ENCODE data around the gene ATP6V1C2.

DNA sequence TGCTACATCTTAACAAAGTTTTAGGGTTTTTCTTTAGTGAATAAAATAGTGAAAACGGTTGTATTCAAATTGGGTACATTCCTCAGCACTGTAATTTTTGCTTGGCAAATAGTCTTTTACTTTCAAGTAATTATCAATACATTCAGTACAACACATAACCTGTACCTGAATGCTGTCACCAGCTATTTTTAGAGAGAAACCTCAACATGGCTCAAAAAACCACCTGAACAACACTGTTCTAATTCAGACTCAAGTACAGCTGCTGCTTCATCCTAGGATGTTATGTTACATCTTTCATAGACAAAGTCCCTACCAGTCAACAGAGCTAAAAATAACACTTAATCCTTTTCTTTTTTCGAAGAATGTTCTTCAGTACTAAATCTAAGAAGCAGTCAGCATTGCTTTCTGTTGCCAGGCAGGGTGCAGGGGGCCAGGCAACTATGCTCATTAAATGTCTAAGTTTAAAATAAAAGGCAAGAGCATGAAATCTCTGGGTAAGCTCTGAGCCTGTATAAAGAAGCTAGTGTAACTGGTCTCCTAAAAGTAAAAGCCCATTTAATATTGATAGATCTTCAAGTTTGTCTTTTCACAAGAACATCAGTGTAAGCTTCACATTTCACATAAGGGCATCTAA lies 70.7 kb downstream of the ATP6V1C2 start:
- TF ChIP-seq POLR2A (IDR thresholded peaks at IDR 0.05; ENCODE audit: low read length) (no peak), GATA1 (IDR thresholded peaks at IDR 0.05; ENCODE audit: low read depth, low read length) (no peak)
